Measurements from ENCODE around the gene PLCB2. TPM values are rescaled to one million over a fixed set of nuclear protein-coding genes. Genes with fewer than 3 reads are reported as not detected.

The PLCB2 gene
- total and polyA plus RNA-seq, 9 of the 15 experiments (the other 6 are each of a cell fraction or from before 2014, with no cell fraction given), result 0.37 to 12.3 (median 8.0) TPM

DNA sequence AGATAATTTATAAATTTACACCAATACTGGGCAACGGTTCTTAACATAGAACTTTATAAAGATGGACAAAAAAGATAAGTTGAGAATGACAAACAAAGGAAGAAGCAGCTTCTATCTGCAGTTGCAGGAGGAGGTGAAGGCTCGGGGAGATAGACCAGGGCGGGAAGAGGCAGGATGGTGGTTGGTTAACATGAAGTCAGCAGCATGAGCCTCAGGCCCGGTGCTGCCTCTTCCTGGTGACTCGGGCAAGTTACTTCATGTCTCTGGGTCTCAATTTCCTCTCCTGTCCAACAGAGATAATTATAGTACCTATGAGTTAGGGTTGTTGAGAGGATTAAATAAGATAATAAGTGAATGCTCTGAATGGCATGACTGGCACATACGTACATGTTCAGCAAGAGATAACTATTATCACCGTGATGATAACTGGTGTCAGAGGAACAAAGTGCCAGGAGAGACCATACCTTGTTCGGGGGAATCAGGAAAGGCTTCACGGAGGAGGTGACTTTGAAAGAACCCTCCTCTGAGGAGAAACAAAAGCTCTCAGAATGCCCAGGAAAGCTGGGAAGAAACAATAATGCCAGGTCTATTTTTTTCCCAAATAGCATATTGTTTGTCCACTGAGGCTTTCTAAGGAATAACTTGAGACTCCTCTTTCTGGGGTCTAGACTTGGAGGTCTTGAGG lies 64.5 kb downstream of the PLCB2 start (continued):
- no peak for TF ChIP-seq FOXM1 (IDR thresholded peaks at IDR 0.05; ENCODE audit: low read depth)
- no peak for TF ChIP-seq FOXM1 (CRISPR knock-in tag; IDR thresholded peaks at IDR 0.05; ENCODE audit: low read depth)
- TF ChIP-seq, protein P1, sequence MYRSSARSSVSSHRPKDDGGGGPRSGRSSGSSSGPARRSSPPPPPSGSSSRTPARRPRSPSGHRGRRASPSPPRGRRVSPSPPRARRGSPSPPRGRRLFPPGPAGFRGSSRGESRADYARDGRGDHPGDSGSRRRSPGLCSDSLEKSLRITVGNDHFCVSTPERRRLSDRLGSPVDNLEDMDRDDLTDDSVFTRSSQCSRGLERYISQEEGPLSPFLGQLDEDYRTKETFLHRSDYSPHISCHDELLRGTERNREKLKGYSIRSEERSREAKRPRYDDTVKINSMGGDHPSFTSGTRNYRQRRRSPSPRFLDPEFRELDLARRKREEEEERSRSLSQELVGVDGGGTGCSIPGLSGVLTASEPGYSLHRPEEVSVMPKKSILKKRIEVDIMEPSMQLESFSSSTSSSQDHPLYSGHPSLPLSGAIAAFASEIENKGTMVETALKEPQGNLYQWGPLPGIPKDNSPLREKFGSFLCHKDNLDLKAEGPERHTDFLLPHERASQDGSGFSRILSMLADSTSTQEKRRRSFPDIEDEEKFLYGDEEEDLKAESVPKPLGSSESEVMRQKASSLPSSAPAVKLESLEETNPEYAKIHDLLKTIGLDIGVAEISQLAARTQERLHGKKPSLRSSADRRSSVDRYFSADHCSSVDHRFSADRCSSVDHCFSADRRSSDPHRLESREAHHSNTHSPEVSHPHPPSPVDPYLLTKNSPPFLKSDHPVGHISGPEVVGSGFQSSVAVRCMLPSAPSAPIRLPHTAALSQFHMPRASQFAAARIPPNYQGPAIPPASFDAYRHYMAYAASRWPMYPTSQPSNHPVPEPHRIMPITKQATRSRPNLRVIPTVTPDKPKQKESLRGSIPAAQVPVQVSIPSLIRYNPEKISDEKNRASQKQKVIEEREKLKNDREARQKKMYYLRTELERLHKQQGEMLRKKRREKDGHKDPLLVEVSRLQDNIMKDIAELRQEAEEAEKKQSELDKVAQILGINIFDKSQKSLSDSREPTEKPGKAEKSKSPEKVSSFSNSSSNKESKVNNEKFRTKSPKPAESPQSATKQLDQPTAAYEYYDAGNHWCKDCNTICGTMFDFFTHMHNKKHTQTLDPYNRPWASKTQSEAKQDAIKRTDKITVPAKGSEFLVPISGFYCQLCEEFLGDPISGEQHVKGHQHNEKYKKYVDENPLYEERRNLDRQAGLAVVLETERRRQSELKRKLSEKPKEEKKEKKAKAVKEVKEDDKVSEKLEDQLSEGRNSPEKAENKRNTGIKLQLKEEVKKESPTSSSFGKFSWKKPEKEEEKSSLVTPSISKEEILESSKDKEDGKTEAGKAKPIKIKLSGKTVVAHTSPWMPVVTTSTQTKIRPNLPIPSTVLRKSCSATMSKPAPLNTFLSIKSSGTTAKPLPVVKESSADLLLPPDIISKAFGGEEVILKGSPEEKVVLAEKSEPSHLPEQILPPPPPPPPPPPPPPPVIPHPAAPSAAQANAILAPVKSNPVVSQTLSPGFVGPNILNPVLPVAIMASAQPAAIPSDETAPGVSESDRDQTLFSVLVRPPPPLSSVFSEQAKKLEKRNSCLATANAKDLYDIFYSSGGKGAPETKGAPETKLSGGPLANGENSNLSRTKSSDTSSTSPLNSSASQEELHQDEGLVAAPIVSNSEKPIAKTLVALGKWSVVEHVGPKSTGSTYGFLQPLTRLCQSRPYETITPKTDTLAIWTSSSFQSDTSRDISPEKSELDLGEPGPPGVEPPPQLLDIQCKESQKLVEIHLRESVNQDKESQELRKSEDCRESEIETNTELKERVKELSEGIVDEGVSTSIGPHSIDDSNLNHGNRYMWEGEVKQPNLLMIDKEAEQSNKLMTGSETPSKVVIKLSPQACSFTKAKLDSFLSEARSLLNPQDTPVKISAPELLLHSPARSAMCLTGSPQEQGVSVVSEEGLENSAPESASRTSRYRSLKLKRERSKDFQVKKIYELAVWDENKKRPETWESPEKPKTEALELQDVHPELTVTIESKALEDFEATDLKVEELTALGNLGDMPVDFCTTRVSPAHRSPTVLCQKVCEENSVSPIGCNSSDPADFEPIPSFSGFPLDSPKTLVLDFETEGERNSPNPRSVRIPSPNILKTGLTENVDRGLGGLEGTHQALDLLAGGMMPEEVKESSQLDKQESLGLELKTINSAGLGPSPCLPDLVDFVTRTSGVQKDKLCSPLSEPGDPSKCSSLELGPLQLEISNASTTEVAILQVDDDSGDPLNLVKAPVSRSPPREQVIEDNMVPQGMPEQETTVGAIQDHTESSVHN (IDR thresholded peaks at IDR 0.05; ENCODE audit: borderline replicate concordance in 1 of 2, low read depth in 1 of 2), result no peak
- TF ChIP-seq SIRT6 (IDR thresholded peaks at IDR 0.05; ENCODE audit: low read depth, low read length), result no peak
- TF ChIP-seq FOXJ2 (tag; IDR thresholded peaks at IDR 0.05), result no peak
- TF ChIP-seq SLC30A9 (CRISPR knock-in tag; IDR thresholded peaks at IDR 0.05), result no peak
- no peak for TF ChIP-seq ZNF766 (CRISPR knock-in tag; conservative IDR thresholded peaks at IDR 0.05)
- no peak for TF ChIP-seq NCOA6 (IDR thresholded peaks at IDR 0.05)
- TF ChIP-seq ZNF197 (CRISPR knock-in tag; IDR thresholded peaks at IDR 0.05; ENCODE audit: low read depth), result no peak
- TF ChIP-seq NR3C1 (CRISPR knock-in tag; IDR thresholded peaks at IDR 0.05), result no peak
- no peak for TF ChIP-seq CBX2 (IDR thresholded peaks at IDR 0.05; ENCODE audit: insufficient read depth, low read length, poor library complexity, severe bottlenecking)
- no peak for TF ChIP-seq ESRRA (IDR thresholded peaks at IDR 0.05; ENCODE audit: borderline replicate concordance, low read depth)
- peak; percentile 41 for TF ChIP-seq NCOR1 (IDR thresholded peaks at IDR 0.05)
- TF ChIP-seq CEBPB (tag; IDR thresholded peaks at IDR 0.05), result no peak
- TF ChIP-seq ETV1 (tag; conservative IDR thresholded peaks at IDR 0.05; ENCODE audit: low read depth), result no peak
- TF ChIP-seq GATAD2B (IDR thresholded peaks at IDR 0.05; ENCODE audit: borderline replicate concordance), result no peak
- TF ChIP-seq, protein P2, sequence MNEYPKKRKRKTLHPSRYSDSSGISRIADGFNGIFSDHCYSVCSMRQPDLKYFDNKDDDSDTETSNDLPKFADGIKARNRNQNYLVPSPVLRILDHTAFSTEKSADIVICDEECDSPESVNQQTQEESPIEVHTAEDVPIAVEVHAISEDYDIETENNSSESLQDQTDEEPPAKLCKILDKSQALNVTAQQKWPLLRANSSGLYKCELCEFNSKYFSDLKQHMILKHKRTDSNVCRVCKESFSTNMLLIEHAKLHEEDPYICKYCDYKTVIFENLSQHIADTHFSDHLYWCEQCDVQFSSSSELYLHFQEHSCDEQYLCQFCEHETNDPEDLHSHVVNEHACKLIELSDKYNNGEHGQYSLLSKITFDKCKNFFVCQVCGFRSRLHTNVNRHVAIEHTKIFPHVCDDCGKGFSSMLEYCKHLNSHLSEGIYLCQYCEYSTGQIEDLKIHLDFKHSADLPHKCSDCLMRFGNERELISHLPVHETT (CRISPR knock-in tag; conservative IDR thresholded peaks at IDR 0.05 in 1 of 2, IDR thresholded peaks at IDR 0.05 in 1 of 2), result no peak
